GM12878 (cell line): Measurements from ENCODE around the gene S1PR3. TPM values are rescaled to one million over a fixed set of nuclear protein-coding genes. Genes with fewer than 3 reads are reported as not detected.

Source experiments
- ATAC-seq: fragments of 200-7000 bp; cut with Tn5 transposase; 3 replicates; pipeline ENCODE4 v1.9.1; 2020; ENCODE audit warnings: mild to moderate bottlenecking, moderate library complexity
- BruUV-seq: library from RNA; stranded (reverse); fragments of 400-500 nt; replicated peaks from 2 replicates; lab custom pipeline; 2021; lab: Mats Ljungman, UMichigan
- CTCF ChIA-PET: fragments of 300-600 bp; sonication (Branson Sonifier 250); formaldehyde crosslinking; extraction: SDS; loops from one replicate; lab custom pipeline; 2021; ENCODE audit warnings: inconsistent platforms; lab: Yijun Ruan, JAX
- POLR2A ChIA-PET: fragments of 350-600 bp; formaldehyde crosslinking; extraction: SDS; loops from one replicate; lab custom pipeline; 2021; ENCODE audit warnings: inconsistent platforms; lab: Charles Lee
- RAD21 ChIA-PET: fragments of 300-600 bp; sonication (Branson Sonifier 250); formaldehyde crosslinking; loops from one replicate; lab custom pipeline; 2023; ENCODE audit warnings: antibody characterized with exemption; ENCODE audit not compliant: unreplicated experiment; lab: Charles Lee
- SMC1A ChIA-PET: fragments of 300-600 bp; sonication (Branson Sonifier 250); formaldehyde crosslinking; loops from one replicate; lab custom pipeline; 2023; ENCODE audit not compliant: unreplicated experiment, uncharacterized antibody; lab: Charles Lee
- DNase-seq: peaks from one replicate; pipeline ENCODE4 v3.0.0-alpha.2; 2011; ENCODE audit warnings: low read depth, low spot score
- FAIRE-seq: peaks from 3 replicates; lab custom pipeline; 2011; peaks lifted over from hg19 to GRCh38; lab: Jason Lieb, UNC
- H2AFZ ChIP-seq: 2 replicates; pipeline ENCODE4 v1.6.0; 2011; ENCODE audit warnings: low read depth, low read length, control low read depth; ENCODE audit not compliant: control insufficient read depth
- H3K27ac ChIP-seq: 2 replicates; pipeline ENCODE4 v1.5.1; 2011; ENCODE audit warnings: control low read depth; ENCODE audit not compliant: control insufficient read depth, insufficient read depth
- H3K27me3 ChIP-seq, 2 experiments: replicated peaks in 1 of 2; 2 replicates each; pipeline versions ENCODE4 v1.6.0 to v1.6.1; 2011; ENCODE audit warnings: low read length in 1 of 2; ENCODE audit not compliant: control insufficient read depth in 2 of 2, insufficient read depth in 2 of 2
- H3K36me3 ChIP-seq, 2 experiments: 2 replicates each; pipeline ENCODE4 v1.5.1; 2011; ENCODE audit warnings: low read length in 1 of 2; ENCODE audit not compliant: control insufficient read depth in 2 of 2, insufficient read depth in 2 of 2
- H3K4me1 ChIP-seq: 2 replicates; pipeline ENCODE4 v1.6.1; 2011; ENCODE audit warnings: mild to moderate bottlenecking, low read length, moderate library complexity, mixed read lengths; ENCODE audit not compliant: control insufficient read depth, insufficient read depth
- H3K4me2 ChIP-seq: 2 replicates; pipeline ENCODE4 v1.6.0; 2011; ENCODE audit warnings: control low read depth; ENCODE audit not compliant: control insufficient read depth, insufficient read depth
- H3K4me3 ChIP-seq: fragments of 200-600 bp; sonication (generic); 2 replicates; pipeline ENCODE4 v1.5.1; 2016
- H3K79me2 ChIP-seq: 2 replicates; pipeline ENCODE4 v1.6.0; 2011; ENCODE audit warnings: low read length; ENCODE audit not compliant: control insufficient read depth, insufficient read depth
- H3K9ac ChIP-seq: 2 replicates; pipeline ENCODE4 v1.8.0; 2011; ENCODE audit warnings: low read length, control low read depth, mixed read lengths; ENCODE audit not compliant: control insufficient read depth, insufficient read depth
- H3K9me3 ChIP-seq: replicated peaks from 3 replicates; pipeline ENCODE4 v1.5.1; 2011; ENCODE audit warnings: mild to moderate bottlenecking, low read length; ENCODE audit not compliant: control insufficient read depth, insufficient read depth
- H4K20me1 ChIP-seq: 2 replicates; pipeline ENCODE4 v1.6.0; 2011; ENCODE audit not compliant: control insufficient read depth, insufficient read depth
- EED ChIP-seq: sonication (generic); IDR thresholded peaks from 2 replicates; pipeline ENCODE4 v1.6.1; 2016; ENCODE audit warnings: antibody characterized with exemption, low read depth
- ELK1 ChIP-seq: IDR thresholded peaks from 2 replicates; pipeline ENCODE4 v1.6.1; 2012; ENCODE audit warnings: low read depth, low read length, improper control_type of control experiment
- ETV6 ChIP-seq, 2 experiments: fragments of 450-650 bp in 1 of 2; IDR thresholded peaks in 1 of 2; conservative IDR thresholded peaks in 1 of 2; 2 replicates each; pipeline ENCODE4 v1.6.1; 2014; ENCODE audit warnings: antibody characterized with exemption in 1 of 2, borderline replicate concordance in 1 of 2, low read depth in 1 of 2, mild to moderate bottlenecking in 1 of 2, moderate library complexity in 1 of 2
- EZH2 ChIP-seq: IDR thresholded peaks from 2 replicates; pipeline ENCODE4 v1.6.1; 2012; ENCODE audit warnings: low read depth, mild to moderate bottlenecking, control low read depth, inconsistent platforms, low read length, borderline replicate concordance; ENCODE audit not compliant: control insufficient read depth
- FOXK2 ChIP-seq: fragments of 450-650 bp; IDR thresholded peaks from 2 replicates; pipeline ENCODE4 v1.6.1; 2017; ENCODE audit warnings: mild to moderate bottlenecking, moderate library complexity
- FOXM1 ChIP-seq: IDR thresholded peaks from 2 replicates; pipeline ENCODE4 v1.6.1; 2012; ENCODE audit warnings: low read depth, mild to moderate bottlenecking, inconsistent platforms, low read length, moderate library complexity
- JUND ChIP-seq: IDR thresholded peaks from 2 replicates; pipeline ENCODE4 v1.6.1; 2012; ENCODE audit warnings: low read depth, mild to moderate bottlenecking, low read length, improper control_type of control experiment, moderate library complexity
- NFYA ChIP-seq: IDR thresholded peaks from 2 replicates; pipeline ENCODE4 v1.6.1; 2011; ENCODE audit warnings: low read depth, mild to moderate bottlenecking, low read length, improper control_type of control experiment, borderline replicate concordance
- NR2C1 ChIP-seq: fragments of 450-650 bp; IDR thresholded peaks from 2 replicates; pipeline ENCODE4 v1.6.1; 2017; ENCODE audit warnings: antibody characterized with exemption, mild to moderate bottlenecking, moderate library complexity
- RAD51 ChIP-seq: fragments of 450-650 bp; IDR thresholded peaks from 2 replicates; pipeline ENCODE4 v1.6.1; 2016; ENCODE audit warnings: moderate library complexity, mild to moderate bottlenecking, inconsistent platforms
- SMAD5 ChIP-seq: IDR thresholded peaks from 2 replicates; pipeline ENCODE4 v1.6.1; 2016; ENCODE audit warnings: antibody characterized with exemption, low read depth
- TCF3 ChIP-seq: IDR thresholded peaks from 2 replicates; pipeline ENCODE4 v1.6.1; 2012; ENCODE audit warnings: low read depth, mild to moderate bottlenecking, low read length, borderline replicate concordance; ENCODE audit not compliant: insufficient read depth
- ZZZ3 ChIP-seq: IDR thresholded peaks from 2 replicates; pipeline ENCODE4 v1.6.1; 2011; ENCODE audit warnings: low read depth; ENCODE audit not compliant: control insufficient read depth, insufficient read length
- WGBS: methylation state at CpG from one replicate; pipeline ENCODE4 v1.1.6; 2016; ENCODE audit warnings: low lambda C conversion rate; ENCODE audit not compliant: insufficient replicate concordance, insufficient coverage; ENCODE audit errors: missing lambda C conversion rate; 5-methylcytosine and 5-hydroxymethylcytosine counted together
- in situ Hi-C: fragments of 300-500 bp; cut with MboI; formaldehyde crosslinking; loops from 9 replicates; pipeline ENCODE4 v1.14.3; 2018; ENCODE audit warnings: mixed read lengths
- intact Hi-C: fragments of 100-400 bp; cut with micrococcal nuclease; formaldehyde crosslinking; loops from one replicate; pipeline ENCODE4 v1.14.2; 2022; ENCODE audit not compliant: unreplicated experiment
- polyA plus RNA-seq, 11 experiments: library from polyadenylated mRNA; depleted of rRNA in 4 of 11; unstranded in 6 of 11; stranded (reverse) in 5 of 11; fragments of >200 nt; fragmentation: Nextera tagmentation in 4 of 11; fragmentation: Illumina TruSeq in 1 of 11; extraction: Ambion mirVana in 4 of 11; extraction: Trizol in 1 of 11; gene quantifications; 1 replicate in 1 of 11; 2 replicates in 10 of 11; pipeline versions ENCODE4 v1.2.1 to v1.2.3, GENCODE V29; 2011 to 2016; ENCODE audit warnings: inconsistent platforms in 2 of 11, missing spikeins in 2 of 11, low read depth in 1 of 11
- total RNA-seq, 4 experiments: library from RNA; depleted of rRNA in 3 of 4; stranded (reverse); fragments of >200 nt in 3 of 4; fragmentation: Illumina TruSeq in 1 of 4; extraction: Trizol in 1 of 4; gene quantifications; 2 replicates each; pipeline versions ENCODE4 v1.2.1 to v1.2.3, GENCODE V29; 2013 to 2021
- TF ChIP-seq, protein P1 (sequence below): IDR thresholded peaks from 2 replicates; pipeline ENCODE4 v1.6.1; 2011; ENCODE audit warnings: borderline replicate concordance, low read depth, mild to moderate bottlenecking, moderate library complexity, low read length; ENCODE audit not compliant: insufficient read depth, poor library complexity, severe bottlenecking

S1PR3 gene
- total and polyA plus RNA-seq, 10 of the 15 experiments (the other 5 are each of a cell fraction or from before 2014, with no cell fraction given), result 0.01 to 0.18 (median 0.01) TPM; not detected in 7

GRCh38 chr9:89029788-89030187 lies 38.5 kb downstream of the S1PR3 start (continued):
- TF ChIP-seq, protein P1, sequence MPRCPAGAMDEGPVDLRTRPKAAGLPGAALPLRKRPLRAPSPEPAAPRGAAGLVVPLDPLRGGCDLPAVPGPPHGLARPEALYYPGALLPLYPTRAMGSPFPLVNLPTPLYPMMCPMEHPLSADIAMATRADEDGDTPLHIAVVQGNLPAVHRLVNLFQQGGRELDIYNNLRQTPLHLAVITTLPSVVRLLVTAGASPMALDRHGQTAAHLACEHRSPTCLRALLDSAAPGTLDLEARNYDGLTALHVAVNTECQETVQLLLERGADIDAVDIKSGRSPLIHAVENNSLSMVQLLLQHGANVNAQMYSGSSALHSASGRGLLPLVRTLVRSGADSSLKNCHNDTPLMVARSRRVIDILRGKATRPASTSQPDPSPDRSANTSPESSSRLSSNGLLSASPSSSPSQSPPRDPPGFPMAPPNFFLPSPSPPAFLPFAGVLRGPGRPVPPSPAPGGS, result no peak
- TF ChIP-seq RAD51 (no peak), SMAD5 (no peak), ELK1 (no peak), FOXM1 (no peak)
- TF ChIP-seq, all 136 proteins: peak for 0

GRCh38 chr9:89032173-89032572 lies 40.9 kb downstream of the S1PR3 start:
- Histone ChIP-seq H3K4me3 (no peak overlapping the region), H3K27me3 (no peaks in the 10 kb centered on the region), H3K4me1 (no peaks in the 10 kb centered on the region), H4K20me1 (no peaks in the 10 kb centered on the region), H3K9me3 (no peaks in the 10 kb centered on the region), H3K4me2 (no peak overlapping the region), H3K9ac (no peak overlapping the region), H3K36me3 (no peaks in the 10 kb centered on the region), H2AFZ (no peak overlapping the region), H3K27ac (no peak overlapping the region), H3K79me2 (no peaks in the 10 kb centered on the region)
- CTCF ChIA-PET, result no interaction called here
- intact Hi-C loops, result no loop called here
- POLR2A ChIA-PET, result no interaction called here
- no TSS peak for BruUV-seq
- RAD21 ChIA-PET, result no interaction called here
- SMC1A ChIA-PET, result interaction anchor here (0.7 kb wide), 1 partner anchor 9 kb away, joined by 3 read pairs; no protein-coding TSS in a partner anchor
- ATAC-seq (no peak), FAIRE-seq (no peak), DNase-seq (no peak)
- WGBS, result 0% methylated on average over 5 of the region's 5 CpGs
- in situ Hi-C loops, result no loop called here
- TF ChIP-seq TCF3 (no peak), FOXM1 (no peak), ZZZ3 (no peak), EZH2 (no peak), NFYA (no peak), FOXK2 (no peak), JUND (no peak), EED (no peak), NR2C1 (no peak), ETV6 (conservative IDR thresholded peaks at IDR 0.05 in 1 of 2, IDR thresholded peaks at IDR 0.05 in 1 of 2; ENCODE audit: borderline replicate concordance in 1 of 2, low read depth in 1 of 2) (no peak), SMAD5 (no peak), RAD51 (no peak)
- TF ChIP-seq, protein P1, result no peak
